ENCODE data around the gene TRRAP.

TRRAP gene

DNA sequence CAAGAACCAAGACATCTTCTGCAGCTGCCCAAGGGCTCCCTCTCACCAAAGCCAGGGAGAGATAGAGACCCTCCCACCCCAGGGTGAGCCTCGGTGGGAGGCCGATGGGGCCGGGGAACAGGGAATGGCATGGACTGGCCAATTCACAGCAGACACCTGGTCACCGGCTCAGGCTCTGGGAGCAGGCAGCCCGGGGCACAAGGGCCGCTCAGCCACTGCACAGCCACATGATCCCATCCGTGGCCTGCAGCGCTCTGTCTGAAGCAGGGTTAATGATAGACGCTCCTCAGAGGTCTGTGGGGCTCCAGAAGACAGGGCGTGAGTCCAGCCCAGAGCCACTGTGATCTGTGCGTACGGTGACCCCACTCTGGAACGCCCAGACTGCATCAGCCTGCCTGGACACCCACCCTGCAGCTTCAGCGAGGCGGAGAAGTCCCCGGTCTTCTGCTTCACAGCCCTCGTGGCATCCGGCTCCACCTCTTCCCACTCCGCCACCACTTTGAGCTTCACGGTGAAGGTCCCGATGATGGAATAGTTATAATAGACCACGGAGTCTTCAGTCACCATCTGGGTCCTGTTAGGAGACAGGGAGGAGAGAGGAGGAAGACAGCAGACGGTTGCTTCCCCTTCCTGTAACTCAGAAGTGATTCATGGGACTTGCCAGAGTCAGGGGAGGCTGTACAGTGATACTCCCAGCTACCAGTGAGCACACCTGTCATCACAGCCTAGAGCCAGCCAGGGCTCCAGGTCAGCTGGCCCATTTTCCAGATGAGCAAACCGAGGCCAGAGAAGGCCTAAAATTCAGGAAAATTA, 22.5 kb upstream of the TRRAP start:
- no peak for DNase-seq (ENCODE audit: low read depth)
- no peak overlapping the region for H3K4me3 ChIP-seq (ENCODE audit: low read depth, low read length)
- in situ Hi-C loops (cut with HindIII; ENCODE audit: low sequenced_read_pairs): loop anchor here (25.0 kb wide), 1 partner anchor 419 kb away; no protein-coding TSS in a partner anchor
- TF ChIP-seq CTCF (IDR thresholded peaks at IDR 0.05; ENCODE audit: low read depth, low read length, missing control alignments): no peak

- DNase-seq (ENCODE audit: low read depth): no peak
- TF ChIP-seq CTCF (IDR thresholded peaks at IDR 0.05; ENCODE audit: low read depth, low read length, missing control alignments): no peak
- in situ Hi-C loops (cut with HindIII; ENCODE audit: low sequenced_read_pairs): loop anchor here (25.0 kb wide), 1 partner anchor 423 kb away; no protein-coding TSS in a partner anchor
- no peak overlapping the region for H3K4me3 ChIP-seq (ENCODE audit: low read depth, low read length)
Measured at GRCh38 chr7:98860071-98860470, 18.3 kb upstream of the TRRAP start.

DNA sequence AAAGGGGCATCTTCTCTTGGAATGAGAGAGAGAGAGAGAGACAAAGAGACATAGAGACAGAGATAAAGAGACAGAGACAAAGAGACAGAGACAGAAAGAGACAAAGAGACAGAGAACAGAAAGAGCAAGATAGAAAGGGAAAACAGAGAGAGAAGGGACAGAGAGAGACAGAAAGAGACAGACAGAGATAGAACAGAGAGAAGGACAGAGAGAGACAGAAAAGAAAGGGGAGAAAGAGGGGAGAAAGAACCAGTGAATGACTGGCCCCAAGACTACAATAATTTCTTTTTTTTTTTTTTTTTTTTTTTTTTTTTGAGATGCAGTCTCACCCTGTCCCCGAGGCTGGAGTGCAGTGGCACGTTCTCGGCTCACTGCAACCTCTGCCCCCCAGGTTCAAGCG, 16.1 kb upstream of the TRRAP start:
- in situ Hi-C loops (cut with HindIII; ENCODE audit: low sequenced_read_pairs): loop anchor here (25.0 kb wide), 1 partner anchor 425 kb away; no protein-coding TSS in a partner anchor
- TF ChIP-seq CTCF (IDR thresholded peaks at IDR 0.05; ENCODE audit: low read depth, low read length, missing control alignments): no peak
- no peak for DNase-seq (ENCODE audit: low read depth)
- no peak overlapping the region for H3K4me3 ChIP-seq (ENCODE audit: low read depth, low read length)

DNA sequence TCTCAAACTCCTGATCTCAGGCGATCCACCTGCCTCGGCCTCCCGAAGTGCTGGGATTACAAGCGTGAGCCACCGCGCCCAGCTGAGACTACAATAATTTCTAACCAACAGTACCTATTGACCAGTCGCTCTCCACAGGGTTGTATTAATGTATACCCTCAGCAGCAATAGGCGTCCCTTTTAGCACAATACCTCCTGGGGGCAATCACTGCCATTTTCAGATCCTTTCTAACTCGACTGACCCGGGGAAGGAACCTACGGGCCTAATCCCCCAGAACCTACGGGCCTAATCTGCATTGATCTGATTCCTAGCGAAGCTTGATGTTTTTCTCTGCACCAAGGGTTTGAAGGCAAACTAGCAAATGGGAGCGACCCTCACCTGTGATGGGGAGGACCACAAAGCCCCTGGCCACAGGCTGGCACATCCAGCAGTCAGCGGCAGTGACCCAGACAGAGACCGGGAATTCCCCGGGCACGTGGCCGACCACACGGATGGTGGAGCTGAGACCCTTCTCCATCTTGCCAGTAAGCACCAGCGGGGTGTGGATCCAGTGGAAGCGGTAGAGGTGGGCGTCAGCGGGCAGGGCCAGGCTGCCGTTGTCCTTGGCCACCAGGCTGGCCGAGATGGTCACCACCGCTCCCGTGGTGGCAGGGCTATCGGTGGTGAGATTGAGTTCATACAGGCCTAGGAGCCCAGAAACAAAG, 15.5 kb upstream of the TRRAP start:
- H3K4me3 ChIP-seq (ENCODE audit: low read depth, low read length): no peak overlapping the region
- in situ Hi-C loops (cut with HindIII; ENCODE audit: low sequenced_read_pairs): loop anchor here (25.0 kb wide), 1 partner anchor 426 kb away; no protein-coding TSS in a partner anchor
- no peak for DNase-seq (ENCODE audit: low read depth)
- TF ChIP-seq CTCF (IDR thresholded peaks at IDR 0.05; ENCODE audit: low read depth, low read length, missing control alignments): no peak

DNA sequence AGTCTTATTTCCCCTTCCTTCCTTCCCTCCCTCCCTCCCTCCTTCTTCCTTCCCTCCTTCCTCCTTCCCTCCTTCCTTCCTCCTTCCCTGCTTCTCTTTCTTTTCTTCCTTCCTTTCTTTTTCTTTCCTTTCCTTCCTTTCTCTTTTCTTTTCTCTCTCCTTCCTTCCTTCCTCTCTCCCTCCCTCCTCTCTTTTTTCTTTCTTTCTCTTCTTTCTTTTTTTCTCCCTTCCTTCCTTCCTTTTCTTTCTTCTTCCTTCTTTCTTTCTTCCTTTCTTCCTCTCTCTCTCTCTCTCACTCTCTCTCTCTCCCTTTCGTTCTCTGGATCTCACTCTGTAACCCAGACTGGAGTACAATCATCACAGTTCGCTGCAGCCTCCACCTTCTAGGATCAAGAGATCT, 14.7 kb upstream of the TRRAP start:
- in situ Hi-C loops (cut with HindIII; ENCODE audit: low sequenced_read_pairs): loop anchor here (25.0 kb wide), 1 partner anchor 426 kb away; no protein-coding TSS in a partner anchor
- DNase-seq (ENCODE audit: low read depth): no peak
- no peak for TF ChIP-seq CTCF (IDR thresholded peaks at IDR 0.05; ENCODE audit: low read depth, low read length, missing control alignments)
- no peak overlapping the region for H3K4me3 ChIP-seq (ENCODE audit: low read depth, low read length)

GRCh38 chr7:98864731-98865453, 13.4 kb upstream of the TRRAP start:
- no peak overlapping the region for H3K4me3 ChIP-seq (ENCODE audit: low read depth, low read length)
- in situ Hi-C loops (cut with HindIII; ENCODE audit: low sequenced_read_pairs): loop anchor here (25.0 kb wide), 1 partner anchor 428 kb away; no protein-coding TSS in a partner anchor
- TF ChIP-seq CTCF (IDR thresholded peaks at IDR 0.05; ENCODE audit: low read depth, low read length, missing control alignments): no peak
- DNase-seq (ENCODE audit: low read depth): no peak

All from astrocyte of the cerebellum (primary cell).